ENCODE results near the gene GPAM. TPM values are rescaled to one million over a fixed set of nuclear protein-coding genes. Genes with fewer than 3 reads are reported as not detected.

GPAM gene
- total RNA-seq, 1 donor from 2014 or later: 15.4 TPM

GRCh38 chr10:112137154-112137987 lies 46.2 kb downstream of the GPAM start:
- no peak overlapping the region for H3K4me3 Mint-ChIP-seq (ENCODE audit: unreplicated experiment)
- peaks cover 11% of the 10 kb centered on the region for H3K27me3 Mint-ChIP-seq (ENCODE audit: low read depth, unreplicated experiment)
- H2AFZ ChIP-seq (ENCODE audit: low read depth, low read length): no peak overlapping the region
- H3K9ac ChIP-seq (ENCODE audit: low read length): no peak overlapping the region
- peak; percentile 19 for DNase-seq (ENCODE audit: low read depth)
- no peak overlapping the region for H3K27ac Mint-ChIP-seq (ENCODE audit: unreplicated experiment)
- peak; percentile 86 for TF ChIP-seq CTCF (IDR thresholded peaks at IDR 0.05; ENCODE audit: insufficient read depth, low read depth, low read length)
- TF ChIP-seq EZH2 (IDR thresholded peaks at IDR 0.05; ENCODE audit: insufficient read depth, low read length): no peak
- no peak overlapping the region for H3K4me3 ChIP-seq (ENCODE audit: insufficient read depth, low read depth, low read length)
- no peaks in the 10 kb centered on the region for H3K9me3 Mint-ChIP-seq (ENCODE audit: unreplicated experiment)
- no peaks in the 10 kb centered on the region for H4K20me1 ChIP-seq (ENCODE audit: insufficient read depth, low read length)
- no peaks in the 10 kb centered on the region for H3K9me3 ChIP-seq (ENCODE audit: insufficient read depth, low read depth, low read length)
- H3K27ac ChIP-seq (ENCODE audit: low read depth, low read length): no peak overlapping the region
- no peaks in the 10 kb centered on the region for H3K36me3 ChIP-seq (ENCODE audit: insufficient read depth, low read length)
- H3K4me1 Mint-ChIP-seq (ENCODE audit: low read depth, unreplicated experiment): no peaks in the 10 kb centered on the region
- no peak overlapping the region for H3K4me2 ChIP-seq (ENCODE audit: low read length)
- no peak for FAIRE-seq
- H3K36me3 Mint-ChIP-seq (ENCODE audit: low read depth, unreplicated experiment): peaks cover 4% of the 10 kb centered on the region
- no peaks in the 10 kb centered on the region for H3K4me1 ChIP-seq (ENCODE audit: insufficient read depth, low read length)
- no peaks in the 10 kb centered on the region for H3K27me3 ChIP-seq (ENCODE audit: insufficient read depth, low read length)
- H3K79me2 ChIP-seq (ENCODE audit: insufficient read depth, low read length): no peaks in the 10 kb centered on the region

- H3K9ac ChIP-seq (ENCODE audit: low read length): no peak overlapping the region
- peaks cover 4% of the 10 kb centered on the region for H3K36me3 Mint-ChIP-seq (ENCODE audit: low read depth, unreplicated experiment)
- H3K36me3 ChIP-seq (ENCODE audit: insufficient read depth, low read length): no peaks in the 10 kb centered on the region
- no peaks in the 10 kb centered on the region for H3K27me3 ChIP-seq (ENCODE audit: insufficient read depth, low read length)
- H3K27ac ChIP-seq (ENCODE audit: low read depth, low read length): no peak overlapping the region
- H3K4me3 Mint-ChIP-seq (ENCODE audit: unreplicated experiment): no peak overlapping the region
- H3K4me1 Mint-ChIP-seq (ENCODE audit: low read depth, unreplicated experiment): no peaks in the 10 kb centered on the region
- no peak for FAIRE-seq
- no peak overlapping the region for H3K4me3 ChIP-seq (ENCODE audit: insufficient read depth, low read depth, low read length)
- no peak for DNase-seq (ENCODE audit: low read depth)
- H4K20me1 ChIP-seq (ENCODE audit: insufficient read depth, low read length): no peaks in the 10 kb centered on the region
- no peak overlapping the region for H3K4me2 ChIP-seq (ENCODE audit: low read length)
- no peaks in the 10 kb centered on the region for H3K9me3 Mint-ChIP-seq (ENCODE audit: unreplicated experiment)
- H3K79me2 ChIP-seq (ENCODE audit: insufficient read depth, low read length): no peaks in the 10 kb centered on the region
- peaks cover 12% of the 10 kb centered on the region for H3K27me3 Mint-ChIP-seq (ENCODE audit: low read depth, unreplicated experiment)
- no peaks in the 10 kb centered on the region for H3K9me3 ChIP-seq (ENCODE audit: insufficient read depth, low read depth, low read length)
- TF ChIP-seq EZH2 (IDR thresholded peaks at IDR 0.05; ENCODE audit: insufficient read depth, low read length): no peak
- TF ChIP-seq CTCF (IDR thresholded peaks at IDR 0.05; ENCODE audit: insufficient read depth, low read depth, low read length): no peak
- H3K4me1 ChIP-seq (ENCODE audit: insufficient read depth, low read length): no peaks in the 10 kb centered on the region
- H2AFZ ChIP-seq (ENCODE audit: low read depth, low read length): no peak overlapping the region
- H3K27ac Mint-ChIP-seq (ENCODE audit: unreplicated experiment): no peak overlapping the region
Observed at GRCh38 chr10:112136486-112137153, 46.9 kb downstream of the GPAM start.

All from astrocyte (in vitro differentiated cells and primary cell).